Liver (tissue), 9 donors: Measurements from ENCODE around the gene CASR. TPM values are rescaled to one million over a fixed set of nuclear protein-coding genes. Genes with fewer than 3 reads are reported as not detected.

Source experiments
- DNase-seq: peaks from one replicate; pipeline ENCODE4 v3.0.0-alpha.2; 2017; ENCODE audit warnings: low spot score
- H3K27ac ChIP-seq, 2 donors: one replicate each; pipeline ENCODE4 v1.7.0; 2013; ENCODE audit warnings: inconsistent platforms in 2 of 2, low read length in 2 of 2, control low read depth in 1 of 2, low read depth in 1 of 2, mild to moderate bottlenecking in 1 of 2
- H3K27me3 ChIP-seq, 4 donors: one replicate each; pipeline versions ENCODE4 v1.6.1 to v1.7.0; 2013; ENCODE audit warnings: low read length in 3 of 4, inconsistent platforms in 1 of 4, mild to moderate bottlenecking in 1 of 4, moderate library complexity in 1 of 4; ENCODE audit not compliant: control insufficient read depth in 4 of 4, insufficient read depth in 4 of 4
- H3K36me3 ChIP-seq, 4 donors: one replicate each; pipeline versions ENCODE4 v1.6.1 to v1.7.0; 2013; ENCODE audit warnings: low read length in 3 of 4, mild to moderate bottlenecking in 3 of 4, low read depth in 1 of 4, moderate library complexity in 1 of 4; ENCODE audit not compliant: control insufficient read depth in 4 of 4, insufficient read depth in 3 of 4
- H3K4me1 ChIP-seq, 4 donors: one replicate each; pipeline versions ENCODE4 v1.6.1 to v1.7.0; 2013; ENCODE audit warnings: low read length in 3 of 4, mild to moderate bottlenecking in 3 of 4, moderate library complexity in 1 of 4; ENCODE audit not compliant: control insufficient read depth in 4 of 4, insufficient read depth in 4 of 4
- H3K4me3 ChIP-seq, 3 donors: one replicate each; pipeline versions ENCODE4 v1.6.1 to v1.7.0; 2013; ENCODE audit warnings: low read length in 3 of 3, control low read depth in 1 of 3, low read depth in 1 of 3, mild to moderate bottlenecking in 1 of 3
- H3K9ac ChIP-seq, 2 donors: one replicate each; pipeline ENCODE4 v1.7.0; 2013; ENCODE audit warnings: low read length in 2 of 2, mild to moderate bottlenecking in 2 of 2, moderate library complexity in 2 of 2, control low read depth in 1 of 2, low read depth in 1 of 2
- H3K9me3 ChIP-seq, 4 donors: one replicate each; pipeline versions ENCODE4 v1.6.1 to v1.7.0; 2013; ENCODE audit warnings: low read length in 3 of 4; ENCODE audit not compliant: control insufficient read depth in 4 of 4
- ATF3 ChIP-seq: IDR thresholded peaks from 2 replicates; pipeline ENCODE4 v1.6.1; 2016; ENCODE audit warnings: antibody characterized with exemption
- CTCF ChIP-seq: fragments of 150-350 bp; IDR thresholded peaks from 2 replicates; pipeline ENCODE4 v1.5.1; 2017; ENCODE audit warnings: improper control_type of control experiment, low read depth, low read length; ENCODE audit not compliant: missing input control
- FOXA1 ChIP-seq: IDR thresholded peaks from 2 replicates; pipeline ENCODE4 v1.6.1; 2016; ENCODE audit warnings: antibody characterized with exemption
- GABPA ChIP-seq, 2 donors: IDR thresholded peaks in 1 of 2; conservative IDR thresholded peaks in 1 of 2; 2 replicates each; pipeline ENCODE4 v1.6.1; 2016; ENCODE audit warnings: antibody characterized with exemption in 2 of 2, mild to moderate bottlenecking in 1 of 2, moderate library complexity in 1 of 2
- HNF4G ChIP-seq: IDR thresholded peaks from 2 replicates; pipeline ENCODE4 v1.6.1; 2016; ENCODE audit warnings: antibody characterized with exemption
- MAX ChIP-seq: IDR thresholded peaks from 2 replicates; pipeline ENCODE4 v1.6.1; 2016; ENCODE audit warnings: antibody characterized with exemption
- REST ChIP-seq: IDR thresholded peaks from 2 replicates; pipeline ENCODE4 v1.6.1; 2016; ENCODE audit warnings: antibody characterized with exemption, mild to moderate bottlenecking
- SP1 ChIP-seq: IDR thresholded peaks from 2 replicates; pipeline ENCODE4 v1.6.1; 2018; ENCODE audit warnings: antibody characterized with exemption, mild to moderate bottlenecking
- TAF1 ChIP-seq: conservative IDR thresholded peaks from 2 replicates; pipeline ENCODE4 v1.6.1; 2016; ENCODE audit warnings: antibody characterized with exemption, mild to moderate bottlenecking
- YY1 ChIP-seq: IDR thresholded peaks from 2 replicates; pipeline ENCODE4 v1.6.1; 2016; ENCODE audit warnings: antibody characterized with exemption, mild to moderate bottlenecking
- ZBTB33 ChIP-seq: IDR thresholded peaks from 2 replicates; pipeline ENCODE4 v1.6.1; 2016; ENCODE audit warnings: antibody characterized with exemption
- WGBS: extraction: QIAGEN DNeasy Blood & Tissue Kit; methylation state at CpG from one replicate; pipeline ENCODE4 v1.1.7; 2013; 5-methylcytosine and 5-hydroxymethylcytosine counted together
- polyA plus RNA-seq, 2 donors: library from polyadenylated mRNA; stranded (reverse) in 1 of 2; unstranded in 1 of 2; fragments of 200-250 nt in 1 of 2; fragments of >200 nt in 1 of 2; fragmentation: Nextera tagmentation in 1 of 2; extraction: Ambion mirVana in 1 of 2; gene quantifications; one replicate each; pipeline versions ENCODE4 v1.2.1 to v1.2.3, GENCODE V29; 2013 to 2015
- total RNA-seq, 2 donors: library from RNA; depleted of rRNA; stranded (reverse); fragments of >200 nt; gene quantifications; one replicate each; pipeline ENCODE4 v1.2.3, GENCODE V29; 2014
- donor health status: healthy.
- donor health status: healthy.
- donor health status: healthy.
- donor health status: healthy.
- donor health status: healthy.

Gene CASR
- total and polyA plus RNA-seq, 4 donors, result 0.05 to 0.29 (median 0.14) TPM

GRCh38 chr3:122324871-122325323 is 141.4 kb downstream of the CASR start, which contains the start of gene CSTA:
Gene CSTA, plus strand, starts transcription at chr3:122325248. Its CDS starts 45 bp downstream, at chr3:122325293.
- H3K27ac ChIP-seq, result no peak within 1 kb of the TSS
- no peaks in the 10 kb centered on the region for H3K36me3 ChIP-seq
- peaks cover 0 to 3% (median 0%) of the 10 kb centered on the region in 4 donors for H3K9me3 ChIP-seq
- no peak within 1 kb of the TSS for H3K9ac ChIP-seq
- TF ChIP-seq ATF3 (peak; percentile 59), YY1 (no peak), HNF4G (no peak), GABPA (IDR thresholded peaks at IDR 0.05 in 1 of 2, conservative IDR thresholded peaks at IDR 0.05 in 1 of 2) (no peak)
- no peaks in the 10 kb centered on the region for H3K27me3 ChIP-seq
- no peaks in the 10 kb centered on the region for H3K4me1 ChIP-seq
- H3K4me3 ChIP-seq, result peak within 1 kb of the TSS in 1 of 3 donors; percentile 3
- DNase-seq, result no peak
- 54% methylated on average over 6 of the region's 6 CpGs for WGBS

- Histone ChIP-seq H3K9ac (no peak overlapping the region), H3K27ac (no peak overlapping the region), H3K27me3 (no peaks in the 10 kb centered on the region), H3K36me3 (no peaks in the 10 kb centered on the region), H3K9me3 (no peaks in the 10 kb centered on the region), H3K4me3 (no peak overlapping the region), H3K4me1 (no peaks in the 10 kb centered on the region)
- no peak for DNase-seq
- WGBS, result 94% methylated on average over 3 of the region's 3 CpGs
- TF ChIP-seq SP1 (no peak), FOXA1 (no peak), TAF1 (no peak), CTCF (no peak), HNF4G (no peak), ZBTB33 (no peak), ATF3 (no peak), GABPA (IDR thresholded peaks at IDR 0.05 in 1 of 2, conservative IDR thresholded peaks at IDR 0.05 in 1 of 2) (no peak), REST (no peak), MAX (no peak)
These were observed 142.3 kb downstream of the CASR start for GRCh38 chr3:122325769-122326168.
